OCI-M1 (cell line): ENCODE measurements around the gene COL4A4.
"Not testable (repeated sequence)": the region's sequence is repeated elsewhere in the genome, so short reads cannot be mapped to it uniquely, and the experiment has no call there.

ENCODE experiments used
- DNase-seq: peaks from one replicate; lab custom pipeline; 2025; lab: John Stamatoyannopoulos, UW

The COL4A4 gene

GRCh38 chr2:227163998-227164762, at the start of gene COL4A4, which contains the start of gene COL4A3:
Gene COL4A4 (minus strand): TSS chr2:227164205. CDS start chr2:227147483, 16,722 bp downstream.
Gene COL4A3 (plus strand): TSS chr2:227164624. CDS start chr2:227164727, 103 bp downstream.
- DNase-seq, result no peak

DNA sequence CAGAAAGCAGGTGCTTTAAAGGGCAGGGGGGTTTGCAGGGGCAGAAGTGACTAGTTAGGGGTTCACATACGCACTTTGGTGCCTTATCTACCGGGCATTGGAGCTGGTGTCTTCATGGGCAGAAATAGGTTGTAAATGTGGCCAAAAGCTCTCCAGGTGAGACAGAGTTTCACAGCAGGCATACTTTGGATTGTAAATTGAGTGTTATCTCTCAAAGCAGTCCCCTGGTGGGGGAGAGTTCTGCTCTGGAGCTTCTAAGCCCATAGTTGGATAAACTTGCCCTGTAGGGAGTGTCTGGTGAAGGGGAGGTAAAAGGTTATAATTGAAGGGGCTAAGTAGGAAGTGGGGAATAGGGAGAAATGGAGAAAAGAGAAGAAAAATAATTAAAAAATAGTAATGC, 43.6 kb upstream of the COL4A4 start:
- DNase-seq, result no peak

- DNase-seq, result no peak
These were observed 42.4 kb upstream of the COL4A4 start for GRCh38 chr2:227206406-227206805.

- no peak for DNase-seq
These were observed 41.7 kb upstream of the COL4A4 start for GRCh38 chr2:227205701-227206100.

DNA sequence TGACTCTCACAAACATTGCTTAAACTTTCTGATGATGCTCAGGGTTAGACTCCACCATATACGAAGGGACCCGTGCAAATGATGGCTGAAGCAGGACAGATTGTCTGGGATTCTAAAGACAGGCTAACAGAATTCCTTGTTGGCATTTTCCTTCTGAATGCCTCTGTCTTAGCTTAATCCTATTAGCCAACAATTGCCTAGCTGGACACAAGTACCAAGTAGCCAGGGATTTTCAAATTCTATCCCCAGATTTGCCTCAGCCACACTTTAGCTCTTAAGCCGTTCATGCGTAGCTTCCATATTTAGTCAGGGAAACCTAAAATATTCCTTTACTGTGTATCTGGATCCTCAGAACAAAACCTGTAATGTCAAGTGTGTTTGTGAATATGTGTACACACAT, 40.4 kb upstream of the COL4A4 start:
- DNase-seq, result no peak

DNA sequence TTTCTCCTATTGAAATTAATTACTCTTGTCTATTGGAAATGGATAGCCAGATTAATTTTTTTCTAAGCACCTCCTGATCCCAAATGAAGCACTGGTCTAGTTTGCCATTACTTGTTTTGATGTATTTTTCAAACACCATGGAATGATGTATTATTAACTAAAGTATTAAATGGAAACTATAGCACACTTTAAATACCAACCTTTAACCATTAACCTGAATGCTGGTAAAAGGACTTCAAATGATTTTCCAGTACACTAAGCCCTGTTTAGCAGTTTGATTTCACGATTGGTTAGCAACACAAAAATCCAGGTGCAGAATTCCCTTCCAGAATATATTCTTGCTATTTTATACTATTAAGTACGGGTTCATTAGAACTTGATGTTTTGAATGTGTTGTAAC, 37.8 kb upstream of the COL4A4 start:
- no peak for DNase-seq

GRCh38 chr2:227198866-227199265, 34.9 kb upstream of the COL4A4 start:
- DNase-seq, result no peak

DNA sequence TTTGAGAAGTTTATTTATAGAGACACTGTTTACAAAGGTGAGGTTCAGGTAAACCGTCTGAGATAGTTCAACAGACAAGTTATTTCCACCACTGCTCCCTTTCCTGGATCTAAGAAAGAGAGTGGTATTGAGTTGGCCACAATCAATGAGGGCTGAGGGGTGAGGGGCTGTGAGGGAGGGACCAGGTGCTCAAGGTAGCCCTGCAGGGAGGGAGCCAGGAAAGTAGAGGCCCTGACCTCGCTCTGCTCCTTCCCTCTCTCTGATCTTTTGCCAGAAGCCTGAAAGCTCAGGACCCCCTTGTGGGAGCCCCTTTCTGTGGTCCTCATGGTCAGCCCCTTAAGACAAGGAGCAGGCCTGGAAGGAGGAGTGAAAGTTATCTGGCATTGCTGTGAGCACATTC, 30.2 kb upstream of the COL4A4 start:
- no peak for DNase-seq

- DNase-seq, result no peak
These were observed 28.5 kb upstream of the COL4A4 start for GRCh38 chr2:227192491-227192890.

GRCh38 chr2:227191367-227191766, 27.4 kb upstream of the COL4A4 start:
- peak; percentile 37 for DNase-seq

GRCh38 chr2:227188292-227188691, 24.3 kb upstream of the COL4A4 start:
- no peak for DNase-seq

- no peak for DNase-seq
These were observed 22.7 kb upstream of the COL4A4 start for GRCh38 chr2:227186751-227187150.

DNA sequence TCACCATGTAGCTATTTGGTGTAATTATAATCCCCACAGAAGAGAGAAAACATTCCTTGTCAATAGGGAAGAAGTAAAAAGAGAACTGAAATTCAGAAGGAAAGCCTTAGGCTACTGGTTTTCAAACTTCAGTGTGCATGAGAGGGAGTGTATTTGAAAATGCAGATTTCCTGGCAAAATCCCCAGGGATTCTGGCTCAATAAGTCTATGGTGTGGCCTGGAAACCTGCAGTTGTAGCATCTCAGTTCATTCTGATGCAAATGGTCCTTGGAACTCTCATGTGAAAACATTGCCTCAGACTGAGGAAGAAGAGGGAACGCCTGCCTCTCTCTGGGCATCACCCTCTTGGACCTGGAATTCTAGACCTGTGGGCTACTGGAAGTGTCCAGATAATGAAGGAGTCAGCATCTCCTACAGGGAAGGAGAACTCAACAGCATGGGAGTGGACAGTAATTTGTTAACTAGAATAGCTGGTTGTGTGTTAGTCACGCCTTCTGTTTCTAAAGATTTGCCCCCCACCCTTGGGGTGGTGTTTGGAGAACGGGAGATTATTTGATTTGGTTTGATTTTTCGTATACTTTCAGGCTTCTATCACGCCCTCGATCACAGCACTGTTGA, 21.7 kb upstream of the COL4A4 start:
- DNase-seq, result no peak

GRCh38 chr2:227183657-227184367, 19.8 kb upstream of the COL4A4 start:
- no peak for DNase-seq

GRCh38 chr2:227182765-227183164, 18.8 kb upstream of the COL4A4 start:
- no peak for DNase-seq

DNA sequence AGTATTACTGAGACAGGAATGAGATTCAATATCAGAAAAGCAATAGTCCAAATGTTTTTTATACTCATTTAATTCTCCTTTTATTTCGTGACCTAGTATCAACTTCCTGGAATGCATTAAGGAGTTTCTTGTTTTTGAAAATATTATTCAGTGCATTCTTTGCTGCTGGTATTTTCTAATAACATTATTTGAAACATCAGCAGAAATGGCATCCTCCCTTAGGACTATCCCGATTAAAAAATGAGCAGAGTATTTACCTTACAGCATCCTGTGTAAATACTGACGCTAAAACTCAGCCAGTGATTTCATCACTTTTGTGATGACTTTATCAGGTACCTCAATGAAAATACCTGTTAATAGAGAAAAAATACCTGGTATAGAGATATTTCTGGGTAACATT, 16.8 kb upstream of the COL4A4 start:
- no peak for DNase-seq

DNA sequence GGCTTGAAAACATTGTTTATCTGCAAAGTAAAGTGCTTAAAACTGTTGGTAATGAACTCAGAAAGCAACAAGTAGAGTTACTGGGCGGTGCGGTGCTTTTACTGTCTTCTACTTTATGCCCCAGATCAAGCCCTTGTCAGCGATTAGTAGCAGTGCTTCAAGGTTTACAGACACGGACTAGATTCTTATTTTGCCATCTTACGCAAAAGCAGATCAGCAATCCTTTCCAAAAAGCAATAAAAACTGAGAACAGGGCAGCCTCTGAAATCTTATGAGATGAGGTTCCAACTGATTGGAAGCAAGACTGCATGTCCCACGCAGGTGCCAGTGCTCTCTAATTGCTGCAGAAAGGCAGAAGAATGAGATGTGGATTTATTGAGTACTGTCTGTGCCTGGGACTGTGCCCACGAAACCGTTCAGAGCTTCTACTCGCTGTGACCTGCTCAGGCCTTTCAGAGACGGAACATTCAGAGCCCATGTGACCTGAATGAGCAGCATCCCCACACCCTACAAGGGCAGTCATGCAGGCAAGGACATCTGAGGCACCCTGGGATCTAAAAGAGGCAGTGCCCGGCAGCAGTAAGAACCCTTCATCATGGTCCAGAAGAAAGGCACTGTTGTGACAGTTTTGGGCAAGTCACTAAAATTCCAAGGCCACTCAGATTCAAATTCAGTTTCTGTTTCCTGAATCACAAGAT, 16.1 kb upstream of the COL4A4 start:
- DNase-seq, result no peak

- no peak for DNase-seq
These were observed 13.8 kb upstream of the COL4A4 start for GRCh38 chr2:227177592-227178336.

- DNase-seq, result not testable (repeated sequence)
These were observed 7.8 kb upstream of the COL4A4 start for GRCh38 chr2:227171779-227172178.

- no peak for DNase-seq
These were observed 822 bp upstream of the COL4A4 start for GRCh38 chr2:227164763-227165291.

DNA sequence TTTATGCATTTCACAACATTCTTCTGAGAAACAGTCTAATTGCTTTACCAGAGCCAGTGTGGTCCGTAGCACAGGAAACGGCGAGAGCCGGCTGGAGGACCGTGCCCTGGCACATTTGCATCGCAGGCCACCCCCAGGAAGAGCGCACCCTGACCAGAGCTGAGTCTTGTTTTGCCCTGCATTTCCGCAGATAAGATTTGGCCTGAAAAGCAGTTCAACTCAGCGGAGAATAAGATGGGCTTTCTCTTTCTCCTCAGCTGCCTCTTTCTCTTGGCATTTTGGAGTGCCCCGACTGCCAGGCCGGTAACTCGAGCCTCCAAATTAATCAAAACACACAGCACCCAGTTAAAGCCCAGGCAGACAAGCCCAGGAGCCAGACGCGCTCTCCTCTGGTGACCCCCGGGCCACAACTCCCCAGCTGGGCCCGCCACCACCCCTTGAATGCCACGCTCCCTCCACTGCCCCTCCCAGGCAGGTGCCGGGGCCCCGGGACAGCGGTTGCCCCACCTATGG, 464 bp downstream of the COL4A4 start:
- DNase-seq, result no peak
